Nephron (organoid): ENCODE results near the gene CHL1.

ENCODE experiments used
- H3K27ac Mint-ChIP-seq, 3 experiments: 2 replicates each; pipeline ENCODE4 v1.8.0; 2020; ENCODE audit warnings: mixed read lengths in 3 of 3, mild to moderate bottlenecking in 2 of 3, moderate library complexity in 1 of 3
- H3K27me3 Mint-ChIP-seq: 2 replicates; pipeline ENCODE4 v1.8.0; 2021; ENCODE audit warnings: low read depth, mild to moderate bottlenecking, moderate library complexity, mixed read lengths
- H3K36me3 Mint-ChIP-seq: 2 replicates; pipeline ENCODE4 v1.8.0; 2020; ENCODE audit warnings: low read depth, mixed read lengths
- H3K4me1 Mint-ChIP-seq: 2 replicates; pipeline ENCODE4 v1.8.0; 2020; ENCODE audit warnings: mixed read lengths
- H3K4me3 Mint-ChIP-seq, 3 experiments: 2 replicates each; pipeline ENCODE4 v1.8.0; 2020; ENCODE audit warnings: mild to moderate bottlenecking in 3 of 3, mixed read lengths in 3 of 3, moderate library complexity in 2 of 3
- H3K9me3 Mint-ChIP-seq: 2 replicates; pipeline ENCODE4 v1.8.0; 2020; ENCODE audit warnings: mixed read lengths
- TF ChIP-seq, protein P1 (sequence below), 3 experiments: fragments of 200-600 bp; sonication (generic); IDR thresholded peaks; one replicate each; pipeline ENCODE4 v1.5.0; 2021; ENCODE audit warnings: antibody characterized with exemption in 3 of 3; ENCODE audit not compliant: unreplicated experiment in 3 of 3

CHL1 gene

DNA sequence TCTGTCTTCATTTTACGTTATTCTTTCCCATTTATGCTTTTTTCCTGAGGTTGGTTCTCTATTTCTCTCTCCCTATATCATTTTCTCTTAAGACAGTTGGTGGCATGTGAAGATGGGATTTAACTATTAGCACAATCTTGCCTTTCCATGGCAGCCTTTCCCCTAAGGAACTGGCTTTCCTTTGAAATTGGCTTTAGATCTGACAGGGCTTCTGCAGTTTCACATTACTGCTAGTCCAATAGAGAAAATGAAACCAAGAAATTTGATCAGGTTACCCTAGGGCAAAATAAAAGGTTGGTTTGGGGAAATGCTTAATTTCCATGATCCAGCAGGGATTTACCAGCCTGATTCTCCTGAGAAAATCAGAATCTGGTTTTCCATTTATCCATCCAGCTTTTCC is 22.7 kb upstream of the CHL1 start:
- TF ChIP-seq, protein P1, sequence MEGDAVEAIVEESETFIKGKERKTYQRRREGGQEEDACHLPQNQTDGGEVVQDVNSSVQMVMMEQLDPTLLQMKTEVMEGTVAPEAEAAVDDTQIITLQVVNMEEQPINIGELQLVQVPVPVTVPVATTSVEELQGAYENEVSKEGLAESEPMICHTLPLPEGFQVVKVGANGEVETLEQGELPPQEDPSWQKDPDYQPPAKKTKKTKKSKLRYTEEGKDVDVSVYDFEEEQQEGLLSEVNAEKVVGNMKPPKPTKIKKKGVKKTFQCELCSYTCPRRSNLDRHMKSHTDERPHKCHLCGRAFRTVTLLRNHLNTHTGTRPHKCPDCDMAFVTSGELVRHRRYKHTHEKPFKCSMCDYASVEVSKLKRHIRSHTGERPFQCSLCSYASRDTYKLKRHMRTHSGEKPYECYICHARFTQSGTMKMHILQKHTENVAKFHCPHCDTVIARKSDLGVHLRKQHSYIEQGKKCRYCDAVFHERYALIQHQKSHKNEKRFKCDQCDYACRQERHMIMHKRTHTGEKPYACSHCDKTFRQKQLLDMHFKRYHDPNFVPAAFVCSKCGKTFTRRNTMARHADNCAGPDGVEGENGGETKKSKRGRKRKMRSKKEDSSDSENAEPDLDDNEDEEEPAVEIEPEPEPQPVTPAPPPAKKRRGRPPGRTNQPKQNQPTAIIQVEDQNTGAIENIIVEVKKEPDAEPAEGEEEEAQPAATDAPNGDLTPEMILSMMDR (IDR thresholded peaks at IDR 0.05; ENCODE audit: unreplicated experiment in 3 of 3) = no peak
- Mint-ChIP-seq H3K4me1 (peaks cover 5% of the 10 kb centered on the region), H3K36me3 (no peaks in the 10 kb centered on the region), H3K27me3 (no peaks in the 10 kb centered on the region), H3K27ac (no peak overlapping the region), H3K9me3 (no peaks in the 10 kb centered on the region), H3K4me3 (no peak overlapping the region)

DNA sequence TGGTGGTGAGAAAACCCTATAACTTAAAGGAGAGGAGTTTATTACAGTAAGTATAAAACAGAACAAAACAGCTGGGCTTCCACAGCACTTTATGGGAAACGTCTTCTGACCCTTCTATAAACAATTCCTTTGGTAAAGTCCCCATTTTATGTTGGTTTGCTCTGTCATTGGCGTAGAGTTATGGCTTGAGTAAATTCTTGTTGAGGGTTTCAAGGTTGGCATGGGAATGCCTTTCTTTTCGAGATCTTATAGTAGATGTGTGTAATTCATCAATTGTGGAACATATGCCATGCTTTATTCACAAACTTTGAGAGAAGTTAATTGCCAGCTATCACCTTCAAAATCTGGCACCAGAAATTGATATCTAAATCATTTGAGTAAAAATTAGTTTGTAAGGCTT is 11.6 kb upstream of the CHL1 start:
- H3K27me3 Mint-ChIP-seq = peaks cover 4% of the 10 kb centered on the region
- H3K4me1 Mint-ChIP-seq = no peaks in the 10 kb centered on the region
- H3K4me3 Mint-ChIP-seq = no peak overlapping the region
- H3K36me3 Mint-ChIP-seq = no peaks in the 10 kb centered on the region
- H3K27ac Mint-ChIP-seq = no peak overlapping the region
- H3K9me3 Mint-ChIP-seq = peaks cover 6% of the 10 kb centered on the region
- TF ChIP-seq, protein P1 (IDR thresholded peaks at IDR 0.05; ENCODE audit: unreplicated experiment in 3 of 3) = no peak

DNA sequence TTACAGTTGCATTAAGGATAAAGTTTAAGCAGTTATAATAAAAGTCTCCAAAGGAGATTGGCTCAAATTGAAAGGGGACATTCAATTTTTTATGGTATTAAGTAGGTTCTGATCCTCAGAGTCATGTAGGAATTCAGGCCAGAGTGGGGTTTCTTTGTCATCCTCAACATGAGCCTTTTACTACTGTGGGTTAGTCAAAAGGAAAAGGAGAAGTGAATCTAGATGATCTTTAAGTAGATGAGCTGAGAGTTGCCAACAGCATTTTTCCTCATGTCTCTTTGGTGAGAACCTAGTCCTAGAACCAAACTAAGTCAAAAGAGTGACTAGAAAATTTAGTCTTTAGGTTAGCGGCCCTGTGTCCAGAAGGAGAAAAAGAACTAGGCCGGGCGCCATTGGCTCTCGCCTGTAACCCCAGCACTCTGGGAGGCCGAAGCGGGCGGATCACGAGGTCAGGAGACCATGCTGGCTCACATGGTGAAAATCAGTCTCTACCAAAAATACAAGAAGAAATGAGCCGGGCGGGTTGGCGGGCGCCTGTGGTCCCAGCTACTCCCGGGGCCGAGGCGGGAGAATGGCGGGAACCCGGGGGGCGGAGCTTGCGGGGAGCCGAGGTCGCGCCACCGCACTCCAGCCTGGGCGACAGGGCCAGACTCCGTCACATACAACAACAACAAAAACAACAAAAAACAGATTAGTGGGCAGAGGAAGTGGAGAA is 4.2 kb upstream of the CHL1 start:
- H3K9me3 Mint-ChIP-seq = peaks cover 4% of the 10 kb centered on the region
- H3K27me3 Mint-ChIP-seq = peaks cover 52% of the 10 kb centered on the region
- H3K4me1 Mint-ChIP-seq = peaks cover 22% of the 10 kb centered on the region
- H3K4me3 Mint-ChIP-seq = no peak overlapping the region
- H3K36me3 Mint-ChIP-seq = no peaks in the 10 kb centered on the region
- TF ChIP-seq, protein P1 (IDR thresholded peaks at IDR 0.05; ENCODE audit: unreplicated experiment in 3 of 3) = no peak
- H3K27ac Mint-ChIP-seq = no peak overlapping the region

DNA sequence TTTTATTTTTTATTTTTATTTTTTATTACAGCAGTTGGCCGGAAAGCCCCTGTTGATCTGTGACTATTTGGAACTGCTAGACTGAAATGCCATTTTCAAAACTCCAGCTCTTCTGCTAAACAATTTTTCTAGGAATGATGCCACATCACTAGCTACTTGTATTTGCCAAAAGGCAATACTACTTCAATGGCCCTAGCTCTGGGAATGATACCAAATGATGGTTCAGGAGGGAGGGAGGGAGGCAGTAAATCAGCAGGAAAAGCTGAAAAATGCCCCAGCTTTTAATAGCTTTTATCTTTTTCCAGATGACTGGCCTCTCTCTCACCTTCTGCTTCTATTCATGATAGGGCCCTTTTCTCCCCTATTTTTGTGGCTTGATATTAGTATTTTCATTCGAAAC is 2.6 kb upstream of the CHL1 start:
- TF ChIP-seq, protein P1 (IDR thresholded peaks at IDR 0.05; ENCODE audit: unreplicated experiment in 3 of 3) = no peak
- Mint-ChIP-seq H3K4me1 (peaks cover 22% of the 10 kb centered on the region), H3K4me3 (peak overlapping the region in 1 of 3 experiments; percentile 45), H3K27ac (no peak overlapping the region), H3K36me3 (no peaks in the 10 kb centered on the region), H3K27me3 (peaks cover 64% of the 10 kb centered on the region), H3K9me3 (no peaks in the 10 kb centered on the region)

DNA sequence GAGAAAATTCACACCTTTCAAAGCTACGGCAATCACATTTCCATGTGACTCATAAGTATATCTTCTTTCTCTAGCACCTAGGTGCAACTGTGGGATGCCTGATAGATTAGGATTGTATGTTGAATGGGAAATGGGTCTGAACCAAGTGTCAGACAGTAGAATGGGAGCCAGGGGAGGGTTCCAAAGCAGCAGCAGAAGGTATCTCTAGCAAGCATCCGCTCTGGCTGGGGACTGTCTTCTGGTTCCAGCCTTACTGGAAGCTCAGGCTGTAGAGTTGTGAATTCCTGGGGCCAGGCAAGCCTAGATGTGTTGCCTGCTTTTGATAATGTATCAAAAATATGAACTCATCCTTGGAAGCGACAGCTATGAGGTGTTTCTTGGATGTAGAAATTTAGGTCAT is 2.1 kb upstream of the CHL1 start:
- peak overlapping the region in 2 of 3 experiments; percentile 31 to 45 for H3K4me3 Mint-ChIP-seq
- H3K4me1 Mint-ChIP-seq = peaks cover 22% of the 10 kb centered on the region
- no peak overlapping the region for H3K27ac Mint-ChIP-seq
- H3K9me3 Mint-ChIP-seq = no peaks in the 10 kb centered on the region
- TF ChIP-seq, protein P1 (IDR thresholded peaks at IDR 0.05; ENCODE audit: unreplicated experiment in 3 of 3) = no peak
- H3K27me3 Mint-ChIP-seq = peaks cover 69% of the 10 kb centered on the region
- no peaks in the 10 kb centered on the region for H3K36me3 Mint-ChIP-seq

DNA sequence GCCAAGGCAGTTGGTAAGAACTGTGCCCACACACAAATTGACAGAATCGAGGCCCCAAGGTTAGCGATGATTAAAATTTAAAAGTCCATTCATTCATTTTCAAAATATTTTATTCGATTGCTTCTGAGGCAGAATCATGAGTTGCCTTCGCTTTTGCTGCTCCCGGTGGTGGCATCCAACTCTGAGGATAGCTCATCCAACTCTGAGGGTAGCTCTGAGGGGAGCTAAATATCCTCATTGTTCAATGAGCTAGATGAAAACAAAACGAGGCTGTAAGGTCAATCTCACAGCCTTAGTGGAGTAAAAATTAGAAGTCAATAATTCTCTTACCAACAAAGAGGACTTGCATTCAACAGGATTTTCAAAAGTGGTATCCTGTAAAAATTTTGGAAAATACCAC is 897 bp upstream of the CHL1 start:
- H3K27me3 Mint-ChIP-seq = peaks cover 81% of the 10 kb centered on the region
- H3K4me1 Mint-ChIP-seq = peaks cover 22% of the 10 kb centered on the region
- H3K36me3 Mint-ChIP-seq = no peaks in the 10 kb centered on the region
- no peaks in the 10 kb centered on the region for H3K9me3 Mint-ChIP-seq
- H3K27ac Mint-ChIP-seq = no peak overlapping the region
- TF ChIP-seq, protein P1 (IDR thresholded peaks at IDR 0.05; ENCODE audit: unreplicated experiment in 3 of 3) = no peak
- peak overlapping the region; percentile 77 to 86 (median 84) for H3K4me3 Mint-ChIP-seq
